ENCODE measurements around the gene EEF1AKMT3. TPM values are rescaled to one million over a fixed set of nuclear protein-coding genes. Genes with fewer than 3 reads are reported as not detected.
A peak's percentile ranks its signal among the peaks of the same experiment; 100 is the strongest.

Gene EEF1AKMT3
- total RNA-seq, 2 experiments from 2014 or later = 3.9 to 4.1 TPM

GRCh38 chr12:57800965-57801364, 28.6 kb downstream of the EEF1AKMT3 start:
- Mint-ChIP-seq H3K27me3 (no peaks in the 10 kb centered on the region), H3K36me3 (peaks cover 13% of the 10 kb centered on the region), H3K27ac (no peak overlapping the region), H3K4me1 (no peaks in the 10 kb centered on the region), H3K9me3 (ENCODE audit: low read depth) (no peaks in the 10 kb centered on the region), H3K4me3 (no peak overlapping the region)
- CTCF ChIA-PET = interaction anchor here (0.6 to 3.3 kb wide), 3 partner anchors 20 to 132 kb away, joined by 3 to 42 read pairs (median 4); no protein-coding TSS in a partner anchor
- no peak for ATAC-seq
- no peak for DNase-seq

GRCh38 chr12:57802607-57803006, 30.2 kb downstream of the EEF1AKMT3 start:
- Mint-ChIP-seq H3K4me1 (no peaks in the 10 kb centered on the region), H3K27me3 (no peaks in the 10 kb centered on the region), H3K4me3 (no peak overlapping the region), H3K36me3 (peaks cover 4% of the 10 kb centered on the region), H3K27ac (no peak overlapping the region), H3K9me3 (ENCODE audit: low read depth) (no peaks in the 10 kb centered on the region)
- DNase-seq (no peak), ATAC-seq (no peak)
- CTCF ChIA-PET = interaction anchor here (0.7 to 3.3 kb wide), 21 partner anchors 9 to 139 kb away, joined by 3 to 42 read pairs (median 6); partner anchors contain the start of genes ATP23, AVIL and TSFM

- ATAC-seq = no peak
- H3K4me1 Mint-ChIP-seq = no peaks in the 10 kb centered on the region
- H3K9me3 Mint-ChIP-seq (ENCODE audit: low read depth) = no peaks in the 10 kb centered on the region
- no peaks in the 10 kb centered on the region for H3K27me3 Mint-ChIP-seq
- CTCF ChIA-PET = interaction anchor here (0.7 to 3.3 kb wide), 20 partner anchors 9 to 116 kb away, joined by 3 to 42 read pairs (median 6); partner anchors contain the start of genes AVIL and TSFM
- H3K36me3 Mint-ChIP-seq = peaks cover 4% of the 10 kb centered on the region
- peak; percentile 49 for DNase-seq
- H3K4me3 Mint-ChIP-seq = no peak overlapping the region
- no peak overlapping the region for H3K27ac Mint-ChIP-seq
These were observed 31.0 kb downstream of the EEF1AKMT3 start for GRCh38 chr12:57803319-57803893.

GRCh38 chr12:57806677-57807076, 34.3 kb downstream of the EEF1AKMT3 start:
- Mint-ChIP-seq H3K27ac (no peak overlapping the region), H3K36me3 (peaks cover 2% of the 10 kb centered on the region), H3K4me3 (no peak overlapping the region), H3K4me1 (no peaks in the 10 kb centered on the region), H3K27me3 (no peaks in the 10 kb centered on the region), H3K9me3 (ENCODE audit: low read depth) (no peaks in the 10 kb centered on the region)
- DNase-seq = no peak
- ATAC-seq = no peak
- CTCF ChIA-PET = interaction anchor here (0.8 to 1.6 kb wide), 2 partner anchors 24 to 97 kb away, joined by 3 to 4 read pairs; partner anchors contain the start of gene TSFM

- Mint-ChIP-seq H3K9me3 (ENCODE audit: low read depth) (no peaks in the 10 kb centered on the region), H3K4me1 (no peaks in the 10 kb centered on the region), H3K36me3 (peaks cover 2% of the 10 kb centered on the region), H3K27ac (no peak overlapping the region), H3K27me3 (no peaks in the 10 kb centered on the region), H3K4me3 (no peak overlapping the region)
- ATAC-seq (no peak), DNase-seq (no peak)
- CTCF ChIA-PET = interaction anchor here (0.8 to 1.6 kb wide), 2 partner anchors 25 to 96 kb away, joined by 3 to 4 read pairs; partner anchors contain the start of gene TSFM
These were observed 34.9 kb downstream of the EEF1AKMT3 start for GRCh38 chr12:57807285-57807684.

- no peaks in the 10 kb centered on the region for H3K4me1 Mint-ChIP-seq
- no peak overlapping the region for H3K27ac Mint-ChIP-seq
- no peak for ATAC-seq
- H3K36me3 Mint-ChIP-seq = no peaks in the 10 kb centered on the region
- DNase-seq = no peak
- no peak overlapping the region for H3K4me3 Mint-ChIP-seq
- no peaks in the 10 kb centered on the region for H3K27me3 Mint-ChIP-seq
- H3K9me3 Mint-ChIP-seq (ENCODE audit: low read depth) = no peaks in the 10 kb centered on the region
- CTCF ChIA-PET = interaction anchor here (0.9 to 1.6 kb wide), 3 partner anchors 15 to 95 kb away, joined by 3 to 4 read pairs (median 3); no protein-coding TSS in a partner anchor
These were observed 35.9 kb downstream of the EEF1AKMT3 start for GRCh38 chr12:57808351-57808750.

GRCh38 chr12:57809425-57809824, 37.0 kb downstream of the EEF1AKMT3 start:
- Mint-ChIP-seq H3K9me3 (ENCODE audit: low read depth) (no peaks in the 10 kb centered on the region), H3K36me3 (no peaks in the 10 kb centered on the region), H3K27me3 (no peaks in the 10 kb centered on the region), H3K4me1 (no peaks in the 10 kb centered on the region), H3K4me3 (no peak overlapping the region), H3K27ac (no peak overlapping the region)
- no peak for ATAC-seq
- CTCF ChIA-PET = interaction anchor here (0.8 to 2.0 kb wide), 3 partner anchors 9 to 96 kb away, joined by 3 to 8 read pairs (median 3); partner anchors contain the start of gene AVIL
- DNase-seq = no peak

- Mint-ChIP-seq H3K4me3 (no peak overlapping the region), H3K4me1 (no peaks in the 10 kb centered on the region), H3K9me3 (ENCODE audit: low read depth) (no peaks in the 10 kb centered on the region), H3K27me3 (no peaks in the 10 kb centered on the region), H3K27ac (no peak overlapping the region), H3K36me3 (no peaks in the 10 kb centered on the region)
- no peak for DNase-seq
- ATAC-seq = no peak
- CTCF ChIA-PET = interaction anchor here (1.1 to 2.0 kb wide), 3 partner anchors 26 to 95 kb away, joined by 3 to 8 read pairs (median 3); partner anchors contain the start of gene TSFM
These were observed 38.0 kb downstream of the EEF1AKMT3 start for GRCh38 chr12:57810450-57810849.

GRCh38 chr12:57811028-57811755, 38.8 kb downstream of the EEF1AKMT3 start:
- ATAC-seq = no peak
- H3K4me1 Mint-ChIP-seq = no peaks in the 10 kb centered on the region
- H3K27me3 Mint-ChIP-seq = no peaks in the 10 kb centered on the region
- H3K4me3 Mint-ChIP-seq = no peak overlapping the region
- DNase-seq = no peak
- H3K27ac Mint-ChIP-seq = no peak overlapping the region
- H3K36me3 Mint-ChIP-seq = no peaks in the 10 kb centered on the region
- CTCF ChIA-PET = interaction anchor here (1.3 to 3.6 kb wide), 2 partner anchors 8 to 28 kb away, joined by 3 to 10 read pairs; partner anchors contain the start of gene TSFM
- H3K9me3 Mint-ChIP-seq (ENCODE audit: low read depth) = no peaks in the 10 kb centered on the region

GRCh38 chr12:57813111-57813970, 40.9 kb downstream of the EEF1AKMT3 start:
- Mint-ChIP-seq H3K27ac (no peak overlapping the region), H3K27me3 (no peaks in the 10 kb centered on the region), H3K4me3 (no peak overlapping the region), H3K36me3 (no peaks in the 10 kb centered on the region), H3K4me1 (no peaks in the 10 kb centered on the region), H3K9me3 (ENCODE audit: low read depth) (no peaks in the 10 kb centered on the region)
- CTCF ChIA-PET = interaction anchor here (0.9 to 3.6 kb wide), 4 partner anchors 10 to 92 kb away, joined by 3 to 10 read pairs (median 3); partner anchors contain the start of gene TSFM
- DNase-seq (no peak), ATAC-seq (no peak)

- ATAC-seq = no peak
- Mint-ChIP-seq H3K27me3 (no peaks in the 10 kb centered on the region), H3K4me3 (no peak overlapping the region), H3K4me1 (no peaks in the 10 kb centered on the region), H3K27ac (no peak overlapping the region), H3K9me3 (ENCODE audit: low read depth) (no peaks in the 10 kb centered on the region), H3K36me3 (no peaks in the 10 kb centered on the region)
- CTCF ChIA-PET = interaction anchor here (3.6 kb wide), 1 partner anchor 11 kb away, joined by 10 read pairs; no protein-coding TSS in a partner anchor
- DNase-seq = no peak
These were observed 41.8 kb downstream of the EEF1AKMT3 start for GRCh38 chr12:57813971-57814772.

Measured in activated CD8-positive, alpha-beta memory T cell treated with anti-CD3 and anti-CD28 coated beads, Interleukin-2, amount 10 ng/mL, durations not matched to agents 7 days and 5 days (primary cell).